OCI-LY1 (cell line): ENCODE measurements around the gene PLLP.

Source experiments
- H2AFZ ChIP-seq: fragments of 200-600 bp; sonication (generic), shearing (Covaris generic); 2 replicates; pipeline ENCODE4 v1.6.0; 2014; ENCODE audit warnings: antibody characterized with exemption, mild to moderate bottlenecking, low read length
- H3F3A ChIP-seq: fragments of 200-600 bp; sonication (generic), shearing (Covaris generic); 2 replicates; pipeline ENCODE4 v1.6.0; 2014; ENCODE audit warnings: mild to moderate bottlenecking, antibody characterized with exemption, low read length, moderate library complexity; ENCODE audit not compliant: insufficient read depth
- H3K27ac ChIP-seq: fragments of 200-600 bp; sonication (generic); 2 replicates; pipeline ENCODE4 v1.5.1; 2014; ENCODE audit warnings: low read length, mixed run types, mild to moderate bottlenecking, low read depth; ENCODE audit not compliant: poor library complexity, severe bottlenecking
- H3K27me3 ChIP-seq: fragments of 200-600 bp; sonication (generic); 2 replicates; pipeline ENCODE4 v1.6.0; 2014; ENCODE audit warnings: antibody characterized with exemption, mild to moderate bottlenecking, low read length, moderate library complexity; ENCODE audit not compliant: insufficient read depth
- H3K36me3 ChIP-seq: fragments of 200-600 bp; sonication (generic); 2 replicates; pipeline ENCODE4 v1.6.1; 2014; ENCODE audit warnings: mild to moderate bottlenecking, antibody characterized with exemption, low read length, moderate library complexity, mixed read lengths; ENCODE audit not compliant: insufficient read depth
- H3K4me1 ChIP-seq: fragments of 200-600 bp; sonication (generic); 2 replicates; pipeline ENCODE4 v1.5.1; 2014; ENCODE audit warnings: mild to moderate bottlenecking, low read length, moderate library complexity; ENCODE audit not compliant: insufficient read depth, severe bottlenecking
- H3K4me2 ChIP-seq: fragments of 200-600 bp; sonication (generic), shearing (Covaris generic); 2 replicates; pipeline ENCODE4 v1.6.1; 2014; ENCODE audit warnings: low read length
- H3K4me3 ChIP-seq: fragments of 200-600 bp; sonication (generic); 2 replicates; pipeline ENCODE4 v1.5.1; 2014; ENCODE audit warnings: low read length, low read depth, mild to moderate bottlenecking, mixed read lengths; ENCODE audit not compliant: poor library complexity, severe bottlenecking
- H3K79me2 ChIP-seq: fragments of 200-600 bp; shearing (Covaris generic); 2 replicates; pipeline ENCODE4 v1.6.1; 2016; ENCODE audit warnings: mixed run types, low read length, mixed read lengths; ENCODE audit not compliant: insufficient read depth
- H3K9ac ChIP-seq: fragments of 200-600 bp; sonication (generic), shearing (Covaris generic); 2 replicates; pipeline ENCODE4 v1.6.1; 2014; ENCODE audit warnings: mild to moderate bottlenecking, low read length, mixed read lengths
- H3K9me2 ChIP-seq: fragments of 200-600 bp; sonication (generic), shearing (Covaris generic); 2 replicates; pipeline ENCODE4 v1.6.1; 2014; ENCODE audit warnings: low read depth, mild to moderate bottlenecking, low read length, mixed read lengths
- H3K9me3 ChIP-seq: fragments of 200-600 bp; shearing (Covaris generic); 2 replicates; pipeline ENCODE4 v1.6.1; 2014; ENCODE audit warnings: low read length, mixed read lengths
- H4K20me1 ChIP-seq: fragments of 200-600 bp; sonication (generic), shearing (Covaris generic); 2 replicates; pipeline ENCODE4 v1.6.0; 2016; ENCODE audit warnings: mild to moderate bottlenecking, low read length; ENCODE audit not compliant: insufficient read depth
- CTCF ChIP-seq: fragments of 200-600 bp; sonication (generic), shearing (Covaris generic); IDR thresholded peaks from 2 replicates; pipeline ENCODE4 v1.5.1; 2017; ENCODE audit warnings: mild to moderate bottlenecking, antibody characterized with exemption, low read length, moderate library complexity, mixed read lengths
- EZH2 ChIP-seq: fragments of 200-600 bp; sonication (generic), shearing (Covaris generic); IDR thresholded peaks from 2 replicates; pipeline ENCODE4 v1.8.0; 2017; ENCODE audit warnings: borderline replicate concordance, mixed run types, mild to moderate bottlenecking, antibody characterized with exemption, low read length, moderate library complexity, mixed read lengths

The PLLP gene

GRCh38 chr16:57235128-57236021 is 49.1 kb downstream of the PLLP start:
- H3K9me3 ChIP-seq, result no peaks in the 10 kb centered on the region
- peak overlapping the region; percentile 93 for H3K27ac ChIP-seq
- H3K36me3 ChIP-seq, result peaks cover 69% of the 10 kb centered on the region
- peak overlapping the region; percentile 17 for H3K4me3 ChIP-seq
- H3K27me3 ChIP-seq, result no peaks in the 10 kb centered on the region
- no peaks in the 10 kb centered on the region for H4K20me1 ChIP-seq
- H3K4me1 ChIP-seq, result peaks cover 27% of the 10 kb centered on the region
- H3K4me2 ChIP-seq, result peak overlapping the region; percentile 50
- no peak overlapping the region for H2AFZ ChIP-seq
- TF ChIP-seq EZH2, result no peak
- no peak for TF ChIP-seq CTCF
- no peaks in the 10 kb centered on the region; the same call in 1 of the 2 replicates for H3F3A ChIP-seq
- H3K79me2 ChIP-seq, result no peaks in the 10 kb centered on the region
- peak overlapping the region; percentile 49 for H3K9ac ChIP-seq
- H3K9me2 ChIP-seq, result no peaks in the 10 kb centered on the region

- Histone ChIP-seq H2AFZ (no peak overlapping the region), H3K79me2 (no peaks in the 10 kb centered on the region)
These were observed 49.8 kb downstream of the PLLP start for GRCh38 chr16:57234707-57235092.

More at GRCh38 chr16:57234707-57235092, 49.8 kb downstream of the PLLP start:
- no peaks in the 10 kb centered on the region for H3K27me3 ChIP-seq
- no peaks in the 10 kb centered on the region for H4K20me1 ChIP-seq
- peaks cover 72% of the 10 kb centered on the region for H3K36me3 ChIP-seq
- H3F3A ChIP-seq, result no peaks in the 10 kb centered on the region; the same call in 1 of the 2 replicates
- peak overlapping the region; percentile 50 for H3K4me2 ChIP-seq
- peaks cover 27% of the 10 kb centered on the region for H3K4me1 ChIP-seq
- TF ChIP-seq CTCF (no peak), EZH2 (no peak)
- H3K4me3 ChIP-seq, result peak overlapping the region; percentile 17
- H3K27ac ChIP-seq, result peak overlapping the region; percentile 93
- no peaks in the 10 kb centered on the region for H3K9me3 ChIP-seq
- H3K9me2 ChIP-seq, result no peaks in the 10 kb centered on the region
- H3K9ac ChIP-seq, result peak overlapping the region; percentile 49
